Transverse colon (tissue), 4 donors: ENCODE data around the gene BAIAP2. TPM values are rescaled to one million over a fixed set of nuclear protein-coding genes. Genes with fewer than 3 reads are reported as not detected.

Experiments
- DNase-seq: peaks from one replicate; pipeline ENCODE4 v3.0.0-alpha.2; 2019
- H3K27ac ChIP-seq, 4 donors: fragments of 200-600 bp; sonication (generic); 2 replicates each; pipeline ENCODE4 v1.5.1; 2016 to 2018; ENCODE audit warnings: inconsistent platforms in 4 of 4
- H3K27me3 ChIP-seq: fragments of 200-600 bp; sonication (generic); 2 replicates; pipeline ENCODE4 v1.5.1; 2017; ENCODE audit warnings: inconsistent platforms
- H3K36me3 ChIP-seq, 4 donors: fragments of 200-600 bp; sonication (generic); 2 replicates each; pipeline ENCODE4 v1.5.1; 2017 to 2019; ENCODE audit warnings: inconsistent platforms in 4 of 4
- H3K4me1 ChIP-seq, 4 donors: fragments of 200-600 bp; sonication (generic); 2 replicates each; pipeline ENCODE4 v1.5.1; 2017 to 2020; ENCODE audit warnings: inconsistent platforms in 4 of 4
- H3K4me3 ChIP-seq, 4 donors: fragments of 200-600 bp; sonication (generic); 1 replicate in 1 of 4; 2 replicates in 3 of 4; pipeline versions ENCODE4 v1.5.1 to v1.6.1; 2017 to 2019; ENCODE audit warnings: inconsistent platforms in 4 of 4
- H3K9me3 ChIP-seq, 2 donors: fragments of 200-600 bp; sonication (generic); 2 replicates each; pipeline ENCODE4 v1.5.1; 2017 to 2019; ENCODE audit warnings: inconsistent platforms in 2 of 2
- CTCF ChIP-seq, 5 experiments: fragments of 200-600 bp in 3 of 5; fragments of 450-650 bp in 2 of 5; sonication (generic) in 3 of 5; IDR thresholded peaks; 1 replicate in 2 of 5; 2 replicates in 3 of 5; pipeline ENCODE4 v1.5.1; 2016 to 2017; ENCODE audit warnings: antibody characterized with exemption in 5 of 5, inconsistent platforms in 3 of 5, mild to moderate bottlenecking in 2 of 5, moderate library complexity in 1 of 5
- EP300 ChIP-seq: sonication (generic); formaldehyde crosslinking; IDR thresholded peaks from one replicate; pipeline ENCODE4 v1.6.1; 2017; ENCODE audit warnings: antibody characterized with exemption, low read depth
- POLR2A ChIP-seq: fragments of 450-650 bp; IDR thresholded peaks from one replicate; pipeline ENCODE4 v1.6.1; 2016; ENCODE audit warnings: antibody characterized with exemption, mild to moderate bottlenecking, moderate library complexity
- POLR2AphosphoS5 ChIP-seq, 3 donors: sonication (generic); formaldehyde crosslinking; IDR thresholded peaks; one replicate each; pipeline ENCODE4 v1.6.1; 2016; ENCODE audit warnings: antibody characterized with exemption in 3 of 3
- WGBS, 2 donors: methylation state at CpG; one replicate each; pipeline ENCODE4 v1.1.5; 2018; ENCODE audit warnings: low coverage in 1 of 2; 5-methylcytosine and 5-hydroxymethylcytosine counted together
- in situ Hi-C, 4 donors: fragments of 200-750 bp; cut with MboI; loops; one replicate each; pipeline versions ENCODE4 v1.15.0 to v1.15.1; 2017; ENCODE audit warnings: low sequenced_read_pairs in 3 of 4, low pct_ligation_motif_present in 1 of 4, low pct_unique_long_range_greater_than_20kb in 1 of 4
- intact Hi-C: fragments of 100-400 bp; cut with DNase I; formaldehyde crosslinking; loops from one replicate; pipeline ENCODE4 v1.15.1; 2023; ENCODE audit warnings: low total_unique reads
- total RNA-seq, 4 donors: library from RNA; depleted of rRNA; stranded (reverse); fragments of >200 nt; gene quantifications; one replicate each; pipeline ENCODE4 v1.1.0, GENCODE V29; 2016

The BAIAP2 gene
- total RNA-seq, 4 donors from 2014 or later, result 11.7 to 62.1 (median 39.6) TPM

GRCh38 chr17:81040791-81041337, 5.9 kb downstream of the BAIAP2 start:
- no peak for DNase-seq
- WGBS, 2 donors, result 53% methylated on average over 6 of the region's 6 CpGs; no CpG with 5 or more reads in 1 of the 2 donors
- intact Hi-C loops, result no loop called here
- H3K27ac ChIP-seq, result peak overlapping the region in 3 of 4 donors; percentile 8 to 36 (median 16)
- TF ChIP-seq EP300, result no peak
- TF ChIP-seq CTCF (IDR thresholded peaks at IDR 0.05), result peak in 3 of 5 experiments; percentile 14 to 26 (median 14)
- no peak for TF ChIP-seq POLR2A
- TF ChIP-seq POLR2AphosphoS5 (IDR thresholded peaks at IDR 0.05), result no peak
- no peaks in the 10 kb centered on the region for H3K36me3 ChIP-seq
- H3K27me3 ChIP-seq, result no peaks in the 10 kb centered on the region
- in situ Hi-C loops, result no loop called here
- no peaks in the 10 kb centered on the region for H3K9me3 ChIP-seq
- H3K4me1 ChIP-seq, result peaks cover 29 to 77% (median 53%) of the 10 kb centered on the region in 4 donors
- no peak overlapping the region for H3K4me3 ChIP-seq

GRCh38 chr17:81042606-81043005, 7.7 kb downstream of the BAIAP2 start:
- 91% methylated on average over 9 of the region's 9 CpGs; no CpG with 5 or more reads in 1 of the 2 donors for WGBS, 2 donors

GRCh38 chr17:81043319-81043724, 8.4 kb downstream of the BAIAP2 start:
- DNase-seq, result no peak
- Histone ChIP-seq H3K36me3 (no peaks in the 10 kb centered on the region), H3K27ac (peak overlapping the region in 2 of 4 donors; percentile 66 to 77), H3K9me3 (no peaks in the 10 kb centered on the region), H3K4me3 (no peak overlapping the region), H3K27me3 (no peaks in the 10 kb centered on the region), H3K4me1 (peaks cover 30 to 60% (median 47%) of the 10 kb centered on the region in 4 donors)
- in situ Hi-C loops (no loop called here), intact Hi-C loops (no loop called here)
- no peak for TF ChIP-seq POLR2AphosphoS5 (IDR thresholded peaks at IDR 0.05)
- TF ChIP-seq EP300, result no peak
- TF ChIP-seq CTCF (IDR thresholded peaks at IDR 0.05), result no peak
- no peak for TF ChIP-seq POLR2A
- WGBS, 2 donors, result 88% methylated on average over 19 of the region's 19 CpGs; no CpG with 5 or more reads in 1 of the 2 donors

More at GRCh38 chr17:81042606-81043005, 7.7 kb downstream of the BAIAP2 start:
- in situ Hi-C loops, result no loop called here
- H3K4me1 ChIP-seq, result peaks cover 33 to 63% (median 49%) of the 10 kb centered on the region in 4 donors
- no peaks in the 10 kb centered on the region for H3K27me3 ChIP-seq
- no peaks in the 10 kb centered on the region for H3K36me3 ChIP-seq
- intact Hi-C loops, result no loop called here
- no peak overlapping the region for H3K4me3 ChIP-seq
- H3K9me3 ChIP-seq, result no peaks in the 10 kb centered on the region
- no peak overlapping the region for H3K27ac ChIP-seq
- TF ChIP-seq POLR2A (no peak), POLR2AphosphoS5 (IDR thresholded peaks at IDR 0.05) (no peak), CTCF (IDR thresholded peaks at IDR 0.05) (no peak), EP300 (no peak)
- no peak for DNase-seq

GRCh38 chr17:81043725-81044427, 8.9 kb downstream of the BAIAP2 start:
- DNase-seq, result no peak
- peak overlapping the region; percentile 48 to 77 (median 72) for H3K27ac ChIP-seq
- H3K36me3 ChIP-seq, result no peaks in the 10 kb centered on the region
- H3K27me3 ChIP-seq, result no peaks in the 10 kb centered on the region
- no peak overlapping the region for H3K4me3 ChIP-seq
- peaks cover 30 to 60% (median 47%) of the 10 kb centered on the region in 4 donors for H3K4me1 ChIP-seq
- TF ChIP-seq POLR2A, result no peak
- 82% methylated on average over 38 of the region's 38 CpGs; no CpG with 5 or more reads in 1 of the 2 donors for WGBS, 2 donors
- intact Hi-C loops, result no loop called here
- in situ Hi-C loops, result no loop called here
- H3K9me3 ChIP-seq, result no peaks in the 10 kb centered on the region
